ENCODE measurements around the gene COX5B. TPM values are rescaled to one million over a fixed set of nuclear protein-coding genes. Genes with fewer than 3 reads are reported as not detected.
"Not testable (repeated sequence)": the region's sequence is repeated elsewhere in the genome, so short reads cannot be mapped to it uniquely, and the experiment has no call there.

Gene COX5B
- total RNA-seq, result 100 to 1,000 TPM; 278 to 369 TPM
- 100 to 1,000 TPM; 248 to 267 TPM for polyA plus RNA-seq (ENCODE audit: insufficient read length in 2 of 2)
- long read RNA-seq, donor 1, transcript COX5B-201 (4 exons, 712 nt), result major isoform, 432 of 486 reads
- long read RNA-seq, donor 1, partial matches to known transcripts, result 54 of 486 reads
- long read RNA-seq, donor 1, other reads (novel, unspliced or antisense), result 0 of 486 reads
- long read RNA-seq, donor 2, transcript COX5B-201 (4 exons, 712 nt), result major isoform, 218 of 225 reads
- long read RNA-seq, donor 2, partial matches to known transcripts, result 6 of 225 reads
- long read RNA-seq, donor 2, other reads (novel, unspliced or antisense), result 0 of 225 reads
- long read RNA-seq, donor 3, transcript COX5B-201 (4 exons, 712 nt), result major isoform, 211 of 222 reads
- long read RNA-seq, donor 3, partial matches to known transcripts, result 11 of 222 reads
- long read RNA-seq, donor 3, other reads (novel, unspliced or antisense), result 0 of 222 reads
- long read RNA-seq, donor 4, transcript COX5B-201 (4 exons, 712 nt), result major isoform, 427 of 457 reads
- long read RNA-seq, donor 4, partial matches to known transcripts, result 30 of 457 reads
- long read RNA-seq, donor 4, other reads (novel, unspliced or antisense), result 0 of 457 reads

- peak within 1 kb of the TSS; percentile 88 for H3K4me3 ChIP-seq (ENCODE audit: low read depth, low read length)
- H3K27me3 ChIP-seq (ENCODE audit: control insufficient read depth, insufficient read depth, low read length), result no peaks in the 10 kb centered on the region
- H3K27ac ChIP-seq (ENCODE audit: low read depth, low read length), result peak within 1 kb of the TSS; percentile 93
- peaks cover 30% of the 10 kb centered on the region for H3K36me3 ChIP-seq (ENCODE audit: control insufficient read depth, insufficient read depth, low read length)
- DNase-seq (ENCODE audit: low read depth in 4 of 6, low spot score in 6 of 6), result peak; percentile 87 to 99 (median 97)
- peaks cover 13% of the 10 kb centered on the region for H3K4me1 ChIP-seq (ENCODE audit: control insufficient read depth, insufficient read depth, low read length)
- H3K9me3 ChIP-seq (ENCODE audit: control insufficient read depth, insufficient read depth, low read length), result no peaks in the 10 kb centered on the region
- under 1% methylated on average over 61 of the region's 63 CpGs for WGBS (ENCODE audit: insufficient coverage)
These were observed at the start of gene COX5B for GRCh38 chr2:97645695-97646629. COX5B (plus strand) TSS chr2:97646062; CDS start chr2:97646087, 25 bp downstream.

GRCh38 chr2:97596180-97596579, 49.7 kb upstream of the COX5B start:
- not testable (repeated sequence) for H3K27me3 ChIP-seq (ENCODE audit: control insufficient read depth, insufficient read depth, low read length); H3K36me3 ChIP-seq (ENCODE audit: control insufficient read depth, insufficient read depth, low read length); H3K9me3 ChIP-seq (ENCODE audit: control insufficient read depth, insufficient read depth, low read length); DNase-seq (ENCODE audit: low read depth in 4 of 6, low spot score in 6 of 6); H3K4me1 ChIP-seq (ENCODE audit: control insufficient read depth, insufficient read depth, low read length); H3K27ac ChIP-seq (ENCODE audit: low read depth, low read length); H3K4me3 ChIP-seq (ENCODE audit: low read depth, low read length)
- no CpG with 5 or more reads among the region's 4 CpGs for WGBS (ENCODE audit: insufficient coverage)

- H3K27ac ChIP-seq (ENCODE audit: low read depth, low read length); H3K4me3 ChIP-seq (ENCODE audit: low read depth, low read length); H3K36me3 ChIP-seq (ENCODE audit: control insufficient read depth, insufficient read depth, low read length); H3K27me3 ChIP-seq (ENCODE audit: control insufficient read depth, insufficient read depth, low read length); H3K9me3 ChIP-seq (ENCODE audit: control insufficient read depth, insufficient read depth, low read length); DNase-seq (ENCODE audit: low read depth in 4 of 6, low spot score in 6 of 6); H3K4me1 ChIP-seq (ENCODE audit: control insufficient read depth, insufficient read depth, low read length): not testable (repeated sequence)
- WGBS (ENCODE audit: insufficient coverage), result no CpG with 5 or more reads among the region's 10 CpGs
These were observed 44.3 kb upstream of the COX5B start for GRCh38 chr2:97601537-97601936.

GRCh38 chr2:97605109-97605508, 40.8 kb upstream of the COX5B start:
- not testable (repeated sequence) for H3K27me3 ChIP-seq (ENCODE audit: control insufficient read depth, insufficient read depth, low read length); H3K9me3 ChIP-seq (ENCODE audit: control insufficient read depth, insufficient read depth, low read length); DNase-seq (ENCODE audit: low read depth in 4 of 6, low spot score in 6 of 6); H3K27ac ChIP-seq (ENCODE audit: low read depth, low read length); H3K36me3 ChIP-seq (ENCODE audit: control insufficient read depth, insufficient read depth, low read length); H3K4me1 ChIP-seq (ENCODE audit: control insufficient read depth, insufficient read depth, low read length); H3K4me3 ChIP-seq (ENCODE audit: low read depth, low read length)
- no CpG with 5 or more reads among the region's 8 CpGs for WGBS (ENCODE audit: insufficient coverage)

- no CpG with 5 or more reads among the region's 12 CpGs for WGBS (ENCODE audit: insufficient coverage)
- H3K27ac ChIP-seq (ENCODE audit: low read depth, low read length); H3K27me3 ChIP-seq (ENCODE audit: control insufficient read depth, insufficient read depth, low read length); H3K36me3 ChIP-seq (ENCODE audit: control insufficient read depth, insufficient read depth, low read length); DNase-seq (ENCODE audit: low read depth in 4 of 6, low spot score in 6 of 6); H3K9me3 ChIP-seq (ENCODE audit: control insufficient read depth, insufficient read depth, low read length); H3K4me3 ChIP-seq (ENCODE audit: low read depth, low read length); H3K4me1 ChIP-seq (ENCODE audit: control insufficient read depth, insufficient read depth, low read length): not testable (repeated sequence)
These were observed 40.1 kb upstream of the COX5B start for GRCh38 chr2:97605524-97606339.

- not testable (repeated sequence) for H3K27ac ChIP-seq (ENCODE audit: low read depth, low read length)
These were observed 37.1 kb upstream of the COX5B start for GRCh38 chr2:97608745-97609144.

GRCh38 chr2:97611895-97612294, 34.0 kb upstream of the COX5B start:
- H3K9me3 ChIP-seq (ENCODE audit: control insufficient read depth, insufficient read depth, low read length); H3K27ac ChIP-seq (ENCODE audit: low read depth, low read length); H3K36me3 ChIP-seq (ENCODE audit: control insufficient read depth, insufficient read depth, low read length); H3K4me3 ChIP-seq (ENCODE audit: low read depth, low read length); DNase-seq (ENCODE audit: low read depth in 4 of 6, low spot score in 6 of 6); H3K4me1 ChIP-seq (ENCODE audit: control insufficient read depth, insufficient read depth, low read length); H3K27me3 ChIP-seq (ENCODE audit: control insufficient read depth, insufficient read depth, low read length): not testable (repeated sequence)
- WGBS (ENCODE audit: insufficient coverage), result no CpG with 5 or more reads among the region's 7 CpGs

More at GRCh38 chr2:97608745-97609144, 37.1 kb upstream of the COX5B start:
- DNase-seq (ENCODE audit: low read depth in 4 of 6, low spot score in 6 of 6); H3K27me3 ChIP-seq (ENCODE audit: control insufficient read depth, insufficient read depth, low read length); H3K4me3 ChIP-seq (ENCODE audit: low read depth, low read length); H3K4me1 ChIP-seq (ENCODE audit: control insufficient read depth, insufficient read depth, low read length); H3K9me3 ChIP-seq (ENCODE audit: control insufficient read depth, insufficient read depth, low read length); H3K36me3 ChIP-seq (ENCODE audit: control insufficient read depth, insufficient read depth, low read length): not testable (repeated sequence)
- 100% methylated on average over 1 of the region's 4 CpGs for WGBS (ENCODE audit: insufficient coverage)

- H3K27me3 ChIP-seq (ENCODE audit: control insufficient read depth, insufficient read depth, low read length); DNase-seq (ENCODE audit: low read depth in 4 of 6, low spot score in 6 of 6); H3K4me3 ChIP-seq (ENCODE audit: low read depth, low read length); H3K9me3 ChIP-seq (ENCODE audit: control insufficient read depth, insufficient read depth, low read length); H3K4me1 ChIP-seq (ENCODE audit: control insufficient read depth, insufficient read depth, low read length); H3K36me3 ChIP-seq (ENCODE audit: control insufficient read depth, insufficient read depth, low read length); H3K27ac ChIP-seq (ENCODE audit: low read depth, low read length): not testable (repeated sequence)
- no CpG with 5 or more reads among the region's 8 CpGs for WGBS (ENCODE audit: insufficient coverage)
These were observed 30.1 kb upstream of the COX5B start for GRCh38 chr2:97615746-97616145.

GRCh38 chr2:97617911-97618310, 28.0 kb upstream of the COX5B start:
- DNase-seq (ENCODE audit: low read depth in 4 of 6, low spot score in 6 of 6), result no peak
- H3K9me3 ChIP-seq (ENCODE audit: control insufficient read depth, insufficient read depth, low read length), result no peaks in the 10 kb centered on the region
- H3K4me3 ChIP-seq (ENCODE audit: low read depth, low read length), result no peak overlapping the region
- 86% methylated on average over 4 of the region's 6 CpGs for WGBS (ENCODE audit: insufficient coverage)
- H3K36me3 ChIP-seq (ENCODE audit: control insufficient read depth, insufficient read depth, low read length), result no peaks in the 10 kb centered on the region
- no peaks in the 10 kb centered on the region for H3K4me1 ChIP-seq (ENCODE audit: control insufficient read depth, insufficient read depth, low read length)
- H3K27ac ChIP-seq (ENCODE audit: low read depth, low read length), result no peak overlapping the region
- H3K27me3 ChIP-seq (ENCODE audit: control insufficient read depth, insufficient read depth, low read length), result no peaks in the 10 kb centered on the region

All from spinal cord (tissue), 10 donors.